ENCODE results near the gene SLC37A2. TPM values are rescaled to one million over a fixed set of nuclear protein-coding genes. Genes with fewer than 3 reads are reported as not detected.

SLC37A2 gene
- total and polyA plus RNA-seq, 2 donors (not counting 3 experiments of a cell fraction or from before 2014, with no cell fraction given) = 1.1 to 1.7 TPM

- BruUV-seq (replicated peaks) = no TSS peak
- Histone ChIP-seq H3K4me3 (replicated peaks in 1 of 3; ENCODE audit: insufficient read depth in 1 of 3, low read depth in 1 of 3, low read length in 3 of 3) (no peak overlapping the region), H2AFZ (ENCODE audit: low read depth, low read length) (no peak overlapping the region), H3K27me3 (ENCODE audit: control insufficient read depth in 2 of 2, insufficient read depth in 2 of 2, low read length in 2 of 2) (no peaks in the 10 kb centered on the region), H3K9ac (replicated peaks; ENCODE audit: extremely low read depth, insufficient read depth, low read length) (no peak overlapping the region), H3K27ac (ENCODE audit: insufficient read depth, low read depth, low read length) (no peak overlapping the region), H3K9me3 (replicated peaks; ENCODE audit: control insufficient read depth, insufficient read depth, low read length) (no peaks in the 10 kb centered on the region), H3K4me1 (ENCODE audit: control insufficient read depth, extremely low read depth, insufficient read depth, low read length) (peaks cover 11% of the 10 kb centered on the region), H3K36me3 (ENCODE audit: control insufficient read depth in 2 of 2, extremely low read depth in 1 of 2, insufficient read depth in 2 of 2, low read length in 2 of 2) (no peaks in the 10 kb centered on the region), H4K20me1 (replicated peaks; ENCODE audit: control insufficient read depth, extremely low read depth, insufficient read depth, low read length) (no peaks in the 10 kb centered on the region), H3K9me1 (replicated peaks; ENCODE audit: control insufficient read depth, extremely low read depth, insufficient read depth, low read length) (no peaks in the 10 kb centered on the region), H3K4me2 (ENCODE audit: insufficient read depth, low read length) (no peak overlapping the region), H3K79me2 (ENCODE audit: control insufficient read depth, insufficient read depth, low read length) (no peaks in the 10 kb centered on the region)
- dilution Hi-C loops (cut with MboI; ENCODE audit: extremely low pct_ligation_motif_present, low sequenced_read_pairs) (no loop called here), intact Hi-C loops (cut with micrococcal nuclease) (loop anchor here (1.0 to 10.0 kb wide), 8 partner anchors 20 to 784 kb away; partner anchors contain the start of genes PKNOX2 and TMEM218)
- no peak for FAIRE-seq
- ChIA-PET CTCF (interaction anchor here (0.6 to 6.1 kb wide), 53 partner anchors 8 to 480 kb away, joined by 3 to 141 read pairs (median 5); partner anchors contain the start of genes PKNOX2, SLC37A2 and TMEM218), POLR2A (no interaction called here)
- TF ChIP-seq FOS (IDR thresholded peaks at IDR 0.05; ENCODE audit: borderline replicate concordance, insufficient read depth, low read length) = no peak
- TF ChIP-seq CTCF (IDR thresholded peaks at IDR 0.05; ENCODE audit: extremely low read depth in 1 of 2, insufficient read depth in 1 of 2, low read depth in 1 of 2, low read length in 2 of 2) = no peak
- TF ChIP-seq GATA2 (IDR thresholded peaks at IDR 0.05; ENCODE audit: insufficient read depth, insufficient read length, low read depth, low read length) = no peak
- no peak for TF ChIP-seq POLR2AphosphoS5 (IDR thresholded peaks at IDR 0.05; ENCODE audit: insufficient read depth, low read depth, low read length)
- TF ChIP-seq JUN (IDR thresholded peaks at IDR 0.05; ENCODE audit: borderline replicate concordance, insufficient read depth, insufficient read length, low read depth) = no peak
- DNase-seq (ENCODE audit: low read depth, low spot score) = no peak
These were observed 27.7 kb downstream of the SLC37A2 start for GRCh38 chr11:125090816-125091215.

Measured in endothelial cell of umbilical vein (primary cell).